HG02938 (cell line): Measurements from ENCODE around the gene CNKSR1.

Source experiments
- ATAC-seq: cut with Tn5 transposase; IDR thresholded peaks from one replicate; pipeline ENCODE4 v1.9.1; 2021; ENCODE audit warnings: mild to moderate bottlenecking, moderate library complexity; ENCODE audit not compliant: unreplicated experiment

Gene CNKSR1

DNA sequence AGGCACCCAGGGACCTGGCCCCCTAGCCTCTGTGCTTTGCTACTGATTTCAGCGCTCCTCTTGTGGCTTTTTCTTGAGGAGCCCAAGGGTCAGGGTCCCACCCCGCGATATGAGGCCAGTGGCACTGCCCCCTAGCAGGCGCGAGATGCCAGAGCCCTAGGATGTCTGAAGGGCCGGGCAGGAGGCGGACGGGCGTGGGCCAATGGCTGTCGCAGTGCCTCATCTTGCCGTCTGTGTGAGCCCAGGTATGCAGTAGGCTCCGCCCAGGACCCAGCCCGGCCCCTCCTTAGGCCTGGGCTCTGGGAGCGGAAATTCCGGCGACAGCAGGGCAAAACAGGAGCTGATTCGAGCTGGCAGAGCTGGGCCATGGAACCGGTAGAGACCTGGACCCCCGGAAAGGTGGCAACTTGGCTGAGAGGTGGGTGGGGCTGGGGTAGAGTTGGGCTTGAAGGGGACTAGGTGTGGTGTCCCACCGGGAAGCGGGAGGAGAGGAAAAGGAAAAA lies at the start of gene CNKSR1:
CNKSR1 (plus strand) TSS at position 310 of the 503 bp plus-strand sequence; CDS start at position 367, 57 bp downstream.
- ATAC-seq: no peak

GRCh38 chr1:26129778-26130177 lies 47.5 kb upstream of the CNKSR1 start:
- no peak for ATAC-seq

DNA sequence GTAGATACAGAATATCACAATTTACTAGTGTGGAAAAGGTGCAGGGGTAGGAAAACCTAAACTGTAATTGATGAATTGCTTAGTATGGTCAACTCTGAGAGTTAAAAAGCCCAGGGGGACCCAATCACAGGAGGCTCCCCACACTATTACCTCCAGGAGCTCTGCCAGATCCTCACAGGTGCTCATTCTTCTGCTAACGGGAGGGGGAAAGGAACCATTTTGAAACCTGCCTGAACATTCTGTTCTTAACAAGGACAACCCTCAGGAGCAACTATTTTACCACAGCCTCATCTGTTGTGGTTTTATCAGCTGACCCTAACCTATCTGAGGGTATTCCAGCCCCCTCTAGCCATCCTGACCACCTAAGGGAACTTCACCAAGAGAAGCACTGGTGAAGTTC lies 46.6 kb upstream of the CNKSR1 start:
- no peak for ATAC-seq

DNA sequence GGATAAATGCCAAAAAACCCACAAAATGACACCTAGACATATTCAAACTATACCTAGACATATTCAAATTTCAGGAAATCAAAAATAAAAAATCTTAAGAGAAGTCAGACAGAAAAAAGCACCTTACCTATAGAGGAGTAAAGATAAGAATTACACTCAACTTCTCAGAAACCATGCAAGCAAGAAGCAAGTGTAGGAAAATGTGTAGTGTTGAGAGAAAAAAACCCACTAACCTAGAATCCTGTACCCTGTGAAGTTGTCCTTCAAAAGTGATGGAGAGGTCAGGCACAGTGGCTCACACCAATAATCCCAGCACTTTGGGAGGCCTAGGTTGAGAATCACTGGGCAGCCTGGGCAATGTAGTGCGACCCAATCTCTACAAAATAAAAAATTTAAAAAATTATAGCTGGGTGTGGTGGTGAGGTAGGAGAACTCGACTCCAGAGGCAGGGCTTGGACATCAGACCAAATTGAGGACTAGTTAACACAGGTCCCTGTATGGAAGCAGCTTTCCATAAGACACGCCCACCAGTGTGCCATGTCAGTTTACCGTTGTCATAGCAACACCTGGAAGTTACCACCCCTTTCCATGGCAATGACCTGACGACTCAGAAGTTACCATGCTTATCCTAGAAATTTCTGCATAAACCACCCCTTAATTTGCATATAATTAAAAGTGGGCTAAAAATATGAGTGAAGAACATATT lies 45.0 kb upstream of the CNKSR1 start:
- no peak for ATAC-seq

DNA sequence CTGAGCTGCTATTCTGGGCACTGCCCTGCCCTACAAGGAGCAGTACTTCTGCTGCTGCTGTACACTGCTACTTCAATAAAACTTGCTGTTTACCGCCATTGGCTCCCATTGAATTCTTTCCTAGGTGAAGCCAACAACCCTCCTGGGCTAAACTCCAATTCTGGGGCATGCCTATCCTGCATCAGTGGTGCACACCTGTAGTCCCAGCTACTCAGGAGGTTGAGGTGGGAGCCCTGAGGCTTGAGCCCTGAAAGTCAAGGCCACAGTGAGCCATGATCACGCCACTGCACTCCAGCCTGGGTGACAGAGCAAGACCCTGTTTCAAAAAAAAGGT lies 44.5 kb upstream of the CNKSR1 start:
- ATAC-seq: no peak

DNA sequence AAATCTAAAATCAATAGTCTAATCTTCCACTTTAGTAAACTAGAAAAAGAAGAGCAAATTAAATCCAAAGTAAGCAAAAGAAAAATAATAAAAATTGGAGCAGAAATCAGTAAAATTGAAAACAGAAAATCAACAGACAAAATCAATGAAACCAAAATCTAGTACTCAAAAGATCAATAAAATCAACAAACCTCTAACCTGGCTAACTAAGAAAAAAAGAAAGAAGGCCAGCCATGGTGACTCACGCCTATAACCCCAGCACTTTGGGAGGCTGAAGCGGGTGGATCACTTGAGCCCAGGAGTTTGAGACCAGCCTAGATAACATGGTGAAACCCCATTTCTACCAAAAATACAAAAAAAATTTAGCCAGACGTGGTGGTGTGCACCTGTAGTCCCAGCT lies 42.8 kb upstream of the CNKSR1 start:
- no peak for ATAC-seq

DNA sequence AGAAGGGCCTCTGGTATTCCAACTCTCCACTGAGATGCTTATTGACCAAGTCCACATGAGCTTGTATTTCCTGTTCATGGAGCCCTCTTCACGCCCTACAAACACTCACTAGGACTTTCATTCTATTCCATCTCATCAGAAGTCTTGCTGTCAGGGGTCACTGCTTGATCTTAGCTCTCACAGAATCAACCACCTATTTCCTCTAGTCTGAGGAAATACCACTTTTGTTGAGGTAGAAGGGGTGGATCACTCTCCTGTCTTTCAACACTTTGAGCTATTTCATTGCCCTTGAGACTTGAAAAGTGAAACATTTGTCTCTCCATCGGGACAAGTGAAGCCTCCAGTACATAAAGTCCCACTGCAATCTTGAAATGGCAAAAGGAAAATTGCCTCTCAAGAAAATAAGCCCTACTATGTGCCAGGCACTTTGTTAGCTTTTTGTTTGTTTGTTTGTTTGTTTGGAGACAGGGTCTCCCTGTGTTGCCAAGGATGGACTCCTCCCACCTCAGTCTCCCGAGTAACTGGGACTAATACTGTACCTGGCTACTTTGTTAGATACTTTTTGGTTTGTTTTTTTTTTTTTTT lies 38.2 kb upstream of the CNKSR1 start:
- no peak for ATAC-seq

- no peak for ATAC-seq
Observed at GRCh38 chr1:26142159-26142558, 35.1 kb upstream of the CNKSR1 start.

- ATAC-seq: no peak
Observed at GRCh38 chr1:26145041-26145959, 32.0 kb upstream of the CNKSR1 start.

- no peak for ATAC-seq
Observed at GRCh38 chr1:26145960-26146294, 31.4 kb upstream of the CNKSR1 start.

GRCh38 chr1:26148887-26149286 lies 28.4 kb upstream of the CNKSR1 start:
- no peak for ATAC-seq

GRCh38 chr1:26153966-26154532 lies 23.2 kb upstream of the CNKSR1 start:
- ATAC-seq: no peak

- no peak for ATAC-seq
Observed at GRCh38 chr1:26154750-26155149, 22.5 kb upstream of the CNKSR1 start.

- ATAC-seq: no peak
Observed at GRCh38 chr1:26155370-26156284, 21.7 kb upstream of the CNKSR1 start.

- ATAC-seq: no peak
Observed at GRCh38 chr1:26156285-26157038, 20.8 kb upstream of the CNKSR1 start.

DNA sequence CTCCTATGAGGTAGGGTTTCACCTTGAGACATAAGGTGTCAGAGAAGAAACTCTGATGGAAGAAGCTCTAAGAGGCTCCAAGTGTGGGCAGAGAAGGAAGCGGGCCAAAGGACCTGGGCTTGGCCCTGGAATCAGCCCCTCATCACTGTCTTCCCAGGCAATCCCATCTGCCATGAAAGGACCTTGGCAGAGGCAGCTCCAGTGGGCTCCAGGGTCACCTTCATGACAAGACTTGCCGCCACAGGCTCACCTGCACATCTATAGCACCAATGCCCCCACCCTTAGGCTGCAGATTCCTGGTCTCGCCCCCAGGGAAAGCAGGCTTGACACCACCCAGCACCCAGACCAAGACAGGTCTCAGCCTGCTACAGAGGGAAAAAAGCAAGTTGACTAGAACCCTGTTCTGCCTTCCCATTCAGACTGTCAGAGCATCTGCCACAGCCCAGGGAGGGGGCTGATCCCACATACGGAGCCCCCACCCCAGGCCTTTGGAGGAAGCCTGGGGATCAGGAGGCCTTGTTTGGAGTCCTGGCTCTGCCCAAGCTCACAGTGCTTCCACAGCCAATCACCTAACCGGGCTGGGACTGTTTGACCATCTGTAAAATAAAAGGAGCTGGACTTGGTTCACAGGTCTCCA lies 18.9 kb upstream of the CNKSR1 start:
- no peak for ATAC-seq

DNA sequence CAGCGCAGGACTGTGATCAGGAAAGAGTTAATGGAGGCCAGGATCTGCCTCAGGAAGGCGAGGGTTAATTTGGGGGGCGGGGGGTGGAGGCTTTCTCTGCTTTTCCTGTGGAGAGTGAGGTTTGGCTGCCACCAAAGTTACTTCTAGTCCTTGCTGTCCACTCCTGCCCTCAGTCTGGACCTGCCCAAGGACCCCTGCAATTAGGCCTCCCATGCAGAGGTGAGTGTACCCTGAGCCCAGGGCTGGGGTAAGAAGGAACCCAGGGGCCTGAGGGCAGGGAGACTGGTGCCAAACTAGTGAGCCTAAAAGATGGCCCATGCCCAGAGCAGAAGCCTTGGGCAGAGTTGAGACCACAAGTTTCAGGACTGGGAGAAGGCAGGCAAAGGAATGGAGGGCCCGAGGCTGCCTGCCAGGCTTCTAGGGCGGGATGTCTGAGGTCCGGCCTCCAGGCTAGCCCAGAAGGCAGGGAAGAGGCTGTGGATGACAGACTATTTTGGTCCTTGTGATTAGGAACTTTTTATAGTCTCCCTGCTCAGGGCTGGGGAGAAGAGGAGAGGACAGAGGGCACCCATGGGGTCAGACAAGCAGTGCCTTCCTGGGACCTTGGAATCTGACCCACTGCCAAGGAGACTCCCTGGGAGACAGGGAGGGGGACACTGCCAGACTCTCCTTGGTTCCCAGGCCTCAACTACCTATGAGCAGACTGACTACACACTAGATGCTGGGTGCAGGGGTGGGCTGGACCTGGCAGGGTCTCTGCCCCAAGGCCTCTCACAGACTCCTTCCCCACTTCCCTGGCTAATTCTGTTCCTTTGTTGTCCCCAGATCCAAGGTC lies 18.2 kb upstream of the CNKSR1 start, which contains the start of gene FAM110D:
FAM110D (plus strand) TSS at position 172 of the 835 bp plus-strand sequence. CDS start 2,213 bp downstream, outside the sequence.
- no peak for ATAC-seq

DNA sequence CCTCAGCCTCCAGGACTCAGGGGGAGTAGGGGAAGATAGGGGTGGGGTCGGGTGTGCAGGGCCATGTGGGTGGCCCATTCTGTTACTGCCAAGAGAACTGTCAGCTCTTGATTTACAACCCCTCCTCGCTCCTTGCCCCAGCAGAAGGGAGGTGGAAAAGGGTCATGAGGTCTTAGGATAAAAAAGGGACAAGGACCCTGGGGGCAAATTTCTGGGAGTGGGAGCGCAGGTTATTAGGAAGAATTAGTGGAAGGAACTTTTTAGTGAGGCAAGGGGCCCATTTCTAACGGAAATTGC lies 17.6 kb upstream of the CNKSR1 start:
- ATAC-seq: no peak
